Endothelial cell of umbilical vein (primary cell): ENCODE data around the gene SSPN. TPM values are rescaled to one million over a fixed set of nuclear protein-coding genes. Genes with fewer than 3 reads are reported as not detected.

Source experiments
- BruUV-seq: library from RNA; stranded (reverse); fragments of 400-500 nt; replicated peaks from 2 replicates; lab custom pipeline; 2021; lab: Mats Ljungman, UMichigan
- CTCF ChIA-PET: fragments of 300-600, 350-600 bp; sonication (Branson Sonifier 250); formaldehyde crosslinking; loops from one replicate; lab custom pipeline; 2021; ENCODE audit warnings: antibody characterized with exemption, inconsistent platforms; lab: Charles Lee
- POLR2A ChIA-PET: fragments of 300-600, 350-600 bp; sonication (Branson Sonifier 250); formaldehyde crosslinking; loops from one replicate; lab custom pipeline; 2021; ENCODE audit warnings: antibody characterized with exemption, inconsistent platforms; lab: Charles Lee
- DNase-seq: peaks from one replicate; pipeline ENCODE4 v3.0.0-alpha.2; 2011; ENCODE audit warnings: low read depth, low spot score
- FAIRE-seq: peaks from 2 replicates; lab custom pipeline; 2011; peaks lifted over from hg19 to GRCh38; lab: Jason Lieb, UNC
- H2AFZ ChIP-seq: 2 replicates; pipeline ENCODE4 v1.6.0; 2012; ENCODE audit warnings: low read depth, low read length, control low read depth, inconsistent platforms
- H3K27ac ChIP-seq: 2 replicates; pipeline ENCODE4 v1.5.1; 2011; ENCODE audit warnings: low read depth, mild to moderate bottlenecking, control low read depth, low read length, moderate library complexity; ENCODE audit not compliant: insufficient read depth
- H3K27me3 ChIP-seq, 2 experiments: 2 replicates each; pipeline versions ENCODE4 v1.6.0 to v1.6.1; 2011; ENCODE audit warnings: low read length in 2 of 2, mixed read lengths in 1 of 2; ENCODE audit not compliant: control insufficient read depth in 2 of 2, insufficient read depth in 2 of 2
- H3K36me3 ChIP-seq, 2 experiments: 2 replicates in 1 of 2; 3 replicates in 1 of 2; pipeline ENCODE4 v1.5.1; 2011; ENCODE audit warnings: low read length in 2 of 2, mild to moderate bottlenecking in 1 of 2, moderate library complexity in 1 of 2; ENCODE audit not compliant: control insufficient read depth in 2 of 2, insufficient read depth in 2 of 2; ENCODE audit errors: extremely low read depth in 1 of 2
- H3K4me1 ChIP-seq: 3 replicates; pipeline ENCODE4 v1.5.1; 2011; ENCODE audit warnings: mild to moderate bottlenecking, low read length; ENCODE audit not compliant: control insufficient read depth, insufficient read depth; ENCODE audit errors: extremely low read depth
- H3K4me2 ChIP-seq: 2 replicates; pipeline ENCODE4 v1.6.1; 2011; ENCODE audit warnings: low read length, control low read depth, mixed read lengths; ENCODE audit not compliant: insufficient read depth
- H3K4me3 ChIP-seq, 3 experiments: fragments of 200-600 bp in 1 of 3; sonication (generic), shearing (Covaris generic) in 1 of 3; replicated peaks in 1 of 3; 2 replicates each; pipeline ENCODE4 v1.5.1; 2011 to 2016; ENCODE audit warnings: control low read depth in 3 of 3, low read length in 3 of 3, mild to moderate bottlenecking in 2 of 3, inconsistent platforms in 1 of 3, low read depth in 1 of 3, moderate library complexity in 1 of 3; ENCODE audit not compliant: insufficient read depth in 1 of 3
- H3K79me2 ChIP-seq: 2 replicates; pipeline ENCODE4 v1.6.0; 2012; ENCODE audit warnings: low read length, inconsistent platforms; ENCODE audit not compliant: control insufficient read depth, insufficient read depth
- H3K9ac ChIP-seq: replicated peaks from 2 replicates; pipeline ENCODE3; 2011; ENCODE audit warnings: low read length, control low read depth; ENCODE audit not compliant: insufficient read depth; ENCODE audit errors: extremely low read depth
- H3K9me1 ChIP-seq: replicated peaks from 3 replicates; pipeline ENCODE4 v1.6.0; 2011; ENCODE audit warnings: mild to moderate bottlenecking, low read length; ENCODE audit not compliant: control insufficient read depth, insufficient read depth; ENCODE audit errors: extremely low read depth
- H3K9me3 ChIP-seq: replicated peaks from 2 replicates; pipeline ENCODE4 v1.5.1; 2012; ENCODE audit warnings: low read length, inconsistent platforms; ENCODE audit not compliant: control insufficient read depth, insufficient read depth
- H4K20me1 ChIP-seq: replicated peaks from 2 replicates; pipeline ENCODE3; 2011; ENCODE audit warnings: mild to moderate bottlenecking, low read length; ENCODE audit not compliant: control insufficient read depth, insufficient read depth; ENCODE audit errors: extremely low read depth
- CTCF ChIP-seq, 2 donors: IDR thresholded peaks; 1 replicate in 1 of 2; 2 replicates in 1 of 2; pipeline ENCODE4 v1.5.1; 2011; ENCODE audit warnings: low read length in 2 of 2, mild to moderate bottlenecking in 2 of 2, moderate library complexity in 2 of 2, control low read depth in 1 of 2, inconsistent platforms in 1 of 2, low read depth in 1 of 2; ENCODE audit not compliant: insufficient read depth in 1 of 2; ENCODE audit errors: extremely low read depth in 1 of 2
- EZH2 ChIP-seq: IDR thresholded peaks from 2 replicates; pipeline ENCODE4 v1.6.1; 2012; ENCODE audit warnings: borderline replicate concordance, low read depth, mild to moderate bottlenecking, moderate library complexity, low read length, inconsistent platforms; ENCODE audit not compliant: severe bottlenecking
- FOS ChIP-seq: IDR thresholded peaks from 2 replicates; pipeline ENCODE4 v1.6.1; 2011; ENCODE audit warnings: mild to moderate bottlenecking, low read length, moderate library complexity, borderline replicate concordance; ENCODE audit not compliant: insufficient read depth
- GATA2 ChIP-seq: IDR thresholded peaks from 2 replicates; pipeline ENCODE4 v1.7.0; 2011; ENCODE audit warnings: low read depth, mild to moderate bottlenecking, moderate library complexity, mixed read lengths, low read length; ENCODE audit not compliant: insufficient read length, insufficient read depth
- JUN ChIP-seq: IDR thresholded peaks from 2 replicates; pipeline ENCODE4 v1.6.1; 2011; ENCODE audit warnings: borderline replicate concordance, low read depth; ENCODE audit not compliant: insufficient read length, insufficient read depth
- MAX ChIP-seq: IDR thresholded peaks from 2 replicates; pipeline ENCODE4 v1.6.1; 2011; ENCODE audit not compliant: insufficient read depth, insufficient read length
- MYC ChIP-seq: IDR thresholded peaks from one replicate; pipeline ENCODE4 v1.6.1; 2011; ENCODE audit warnings: mild to moderate bottlenecking, low read depth, low read length
- POLR2A ChIP-seq: IDR thresholded peaks from 2 replicates; pipeline ENCODE4 v1.6.1; 2012; ENCODE audit warnings: low read depth, mild to moderate bottlenecking, control low read depth, low read length
- POLR2AphosphoS5 ChIP-seq: IDR thresholded peaks from 2 replicates; pipeline ENCODE4 v1.6.1; 2012; ENCODE audit warnings: low read depth, mild to moderate bottlenecking, control low read depth, low read length, moderate library complexity; ENCODE audit not compliant: insufficient read depth
- dilution Hi-C: fragments of 300-500 bp; cut with MboI; formaldehyde crosslinking; loops from one replicate; pipeline ENCODE4 v1.15.0; 2019; ENCODE audit warnings: low sequenced_read_pairs; ENCODE audit not compliant: extremely low pct_ligation_motif_present
- intact Hi-C: fragments of 100-400 bp; cut with micrococcal nuclease; formaldehyde crosslinking; loops from one replicate; pipeline ENCODE4 v1.10.0; 2022
- polyA plus RNA-seq, 4 experiments: library from polyadenylated mRNA; depleted of rRNA in 3 of 4; stranded (reverse) in 3 of 4; unstranded in 1 of 4; fragments of >200 nt; gene quantifications; 2 replicates each; pipeline versions ENCODE4 v1.2.1 to v1.2.3, GENCODE V29; 2011 to 2012; ENCODE audit warnings: missing spikeins in 1 of 4
- total RNA-seq: library from RNA; stranded (reverse); gene quantifications from 2 replicates; pipeline ENCODE4 v1.2.3, GENCODE V29; 2021

The SSPN gene
- total and polyA plus RNA-seq, 2 donors (not counting 3 experiments of a cell fraction or from before 2014, with no cell fraction given): 1.3 to 2.1 TPM

GRCh38 chr12:26153421-26154154, 41.8 kb upstream of the SSPN start:
- peak; percentile 55 for TF ChIP-seq GATA2
- TF ChIP-seq MYC: no peak
- no peak for TF ChIP-seq CTCF (IDR thresholded peaks at IDR 0.05; ENCODE audit: extremely low read depth in 1 of 2, insufficient read depth in 1 of 2, low read depth in 1 of 2, low read length in 2 of 2)
- TF ChIP-seq FOS: peak; percentile 99
- TF ChIP-seq POLR2AphosphoS5: peak; percentile 54
- TF ChIP-seq EZH2: no peak
- no peak for TF ChIP-seq MAX
- peak; percentile 94 for TF ChIP-seq JUN
- no peak for TF ChIP-seq POLR2A
- Histone ChIP-seq H4K20me1 (no peaks in the 10 kb centered on the region), H2AFZ (peak overlapping the region; percentile 13), H3K9ac (no peak overlapping the region), H3K4me1 (peaks cover 24% of the 10 kb centered on the region), H3K9me1 (no peaks in the 10 kb centered on the region), H3K27ac (peak overlapping the region; percentile 42), H3K4me3 (no peak overlapping the region), H3K9me3 (no peaks in the 10 kb centered on the region), H3K36me3 (no peaks in the 10 kb centered on the region), H3K27me3 (no peaks in the 10 kb centered on the region), H3K79me2 (no peaks in the 10 kb centered on the region), H3K4me2 (peak overlapping the region; percentile 50)
- intact Hi-C loops (loop anchor here (1.0 kb wide), 1 partner anchor 27 kb away; no protein-coding TSS in a partner anchor), dilution Hi-C loops (no loop called here)
- ChIA-PET POLR2A (no interaction called here), CTCF (interaction anchor here (0.8 to 4.0 kb wide), 9 partner anchors 12 to 165 kb away, joined by 3 to 19 read pairs (median 3); partner anchors contain the start of gene BHLHE41)
- peak; percentile 78 for FAIRE-seq
- peak; percentile 88 for DNase-seq
- BruUV-seq: no TSS peak
